GM23338 (cell line): ENCODE results near the gene SFXN1. TPM values are rescaled to one million over a fixed set of nuclear protein-coding genes. Genes with fewer than 3 reads are reported as not detected.

ENCODE experiments used
- ATAC-seq: fragments of 200-7000 bp; cut with Tn5 transposase; 3 replicates; pipeline ENCODE4 v1.9.1; 2020
- DNase-seq: peaks from one replicate; pipeline ENCODE4 v3.0.0-alpha.2; 2015; ENCODE audit warnings: low spot score
- H2AFZ ChIP-seq: fragments of 200-600 bp; sonication (generic); 2 replicates; pipeline ENCODE4 v1.8.0; 2016; ENCODE audit warnings: antibody characterized with exemption, mild to moderate bottlenecking, moderate library complexity
- H3F3A ChIP-seq: fragments of 200-600 bp; sonication (generic); replicated peaks from 2 replicates; pipeline ENCODE4 v1.8.0; 2017; ENCODE audit warnings: antibody characterized with exemption, mixed run types, low read depth
- H3K27ac ChIP-seq: fragments of 200-600 bp; sonication (generic); 2 replicates; pipeline ENCODE4 v1.6.1; 2016; ENCODE audit warnings: low read depth
- H3K27me3 ChIP-seq: fragments of 200-600 bp; sonication (generic); 2 replicates; pipeline ENCODE4 v1.8.0; 2016; ENCODE audit warnings: mild to moderate bottlenecking, mixed run types, moderate library complexity; ENCODE audit not compliant: insufficient read depth
- H3K36me3 ChIP-seq: fragments of 200-600 bp; sonication (generic); 2 replicates; pipeline ENCODE4 v1.8.0; 2016; ENCODE audit warnings: mild to moderate bottlenecking; ENCODE audit not compliant: insufficient read depth
- H3K4me1 ChIP-seq: fragments of 200-600 bp; sonication (generic); 2 replicates; pipeline ENCODE4 v1.8.0; 2016; ENCODE audit warnings: mild to moderate bottlenecking, moderate library complexity; ENCODE audit not compliant: insufficient read depth
- H3K4me2 ChIP-seq: fragments of 200-600 bp; sonication (generic); 2 replicates; pipeline ENCODE4 v1.7.1; 2017; ENCODE audit warnings: mixed run types
- H3K4me3 ChIP-seq: fragments of 200-600 bp; sonication (generic); 2 replicates; pipeline ENCODE4 v1.6.1; 2016; ENCODE audit warnings: mixed run types
- H3K79me2 ChIP-seq: fragments of 200-600 bp; sonication (generic); replicated peaks from 2 replicates; pipeline ENCODE4 v1.8.0; 2017; ENCODE audit warnings: mild to moderate bottlenecking; ENCODE audit not compliant: insufficient read depth
- H3K9me2 ChIP-seq: fragments of 200-600 bp; sonication (generic); 2 replicates; pipeline ENCODE4 v1.8.0; 2017; ENCODE audit not compliant: insufficient read depth
- H4K20me1 ChIP-seq: fragments of 200-600 bp; sonication (generic); replicated peaks from 2 replicates; pipeline ENCODE4 v1.8.0; 2017; ENCODE audit warnings: mild to moderate bottlenecking; ENCODE audit not compliant: insufficient read depth
- H3K27ac Mint-ChIP-seq: 2 replicates; pipeline ENCODE4 v1.8.0; 2020; ENCODE audit warnings: inconsistent platforms, mild to moderate bottlenecking, moderate library complexity, mixed read lengths
- H3K27me3 Mint-ChIP-seq: 3 replicates; pipeline ENCODE4 v1.8.0; 2022; ENCODE audit warnings: low read depth, mild to moderate bottlenecking, moderate library complexity, mixed read lengths, inconsistent platforms; ENCODE audit not compliant: insufficient read depth, poor library complexity
- H3K36me3 Mint-ChIP-seq: 3 replicates; pipeline ENCODE4 v1.8.0; 2021; ENCODE audit warnings: low read depth, mild to moderate bottlenecking, inconsistent platforms, moderate library complexity, mixed read lengths
- H3K4me1 Mint-ChIP-seq: 3 replicates; pipeline ENCODE4 v1.8.0; 2020; ENCODE audit warnings: mild to moderate bottlenecking, inconsistent platforms, mixed read lengths
- H3K4me3 Mint-ChIP-seq: 3 replicates; pipeline ENCODE4 v1.8.0; 2021; ENCODE audit warnings: moderate library complexity, mild to moderate bottlenecking, inconsistent platforms, mixed read lengths
- H3K9me3 Mint-ChIP-seq: 3 replicates; pipeline ENCODE4 v1.8.0; 2020; ENCODE audit warnings: moderate library complexity, mild to moderate bottlenecking, inconsistent platforms, mixed read lengths
- ETS1 ChIP-seq: IDR thresholded peaks from 2 replicates; pipeline ENCODE4 v1.6.1; 2016; ENCODE audit warnings: antibody characterized with exemption
- EZH2phosphoT487 ChIP-seq: fragments of 200-600 bp; sonication (generic); IDR thresholded peaks from one replicate; pipeline ENCODE4 v1.8.1; 2018; ENCODE audit warnings: antibody characterized with exemption; ENCODE audit not compliant: unreplicated experiment
- NANOG ChIP-seq: IDR thresholded peaks from 2 replicates; pipeline ENCODE4 v1.6.1; 2016; ENCODE audit warnings: antibody characterized with exemption, borderline replicate concordance
- POLR2AphosphoS5 ChIP-seq: IDR thresholded peaks from 2 replicates; pipeline ENCODE4 v1.6.1; 2016; ENCODE audit warnings: antibody characterized with exemption, low read depth
- STAT1 ChIP-seq: IDR thresholded peaks from one replicate; pipeline ENCODE4 v1.6.1; 2016; ENCODE audit warnings: antibody characterized with exemption; ENCODE audit not compliant: unreplicated experiment
- ZNF331 ChIP-seq: fragments of 250-450 bp; sonication (Bioruptor Pico); IDR thresholded peaks from 2 replicates; pipeline ENCODE4 v1.5.0; 2020; ENCODE audit warnings: low read depth, mild to moderate bottlenecking, moderate library complexity
- polyA plus RNA-seq: library from polyadenylated mRNA; unstranded; fragments of >200 nt; fragmentation: Nextera tagmentation; extraction: Ambion mirVana; gene quantifications from 2 replicates; pipeline ENCODE4 v1.2.1, GENCODE V29; 2016
- total RNA-seq: library from RNA; depleted of rRNA; stranded (reverse); fragments of >200 nt; shearing (Covaris generic); gene quantifications from 2 replicates; pipeline ENCODE4 v1.2.3, GENCODE V29; 2014
- TF ChIP-seq, protein P1 (sequence below): IDR thresholded peaks from one replicate; pipeline ENCODE4 v1.6.1; 2018; ENCODE audit warnings: antibody characterized with exemption; ENCODE audit not compliant: unreplicated experiment
- TF ChIP-seq, protein P2 (sequence below): fragments of 250-450 bp; sonication (Bioruptor Pico); IDR thresholded peaks from 2 replicates; pipeline ENCODE4 v1.5.0; 2020; ENCODE audit warnings: mild to moderate bottlenecking, moderate library complexity
- TF ChIP-seq, protein P3 (sequence below), 2 experiments: fragments of 200-600 bp in 1 of 2; sonication (generic) in 1 of 2; conservative IDR thresholded peaks; 2 replicates each; pipeline versions ENCODE4 v1.5.1 to v1.6.1; 2016 to 2017; ENCODE audit warnings: antibody characterized with exemption in 2 of 2, low read depth in 2 of 2, mild to moderate bottlenecking in 2 of 2, moderate library complexity in 1 of 2

The SFXN1 gene
- total and polyA plus RNA-seq, 2 experiments from 2014 or later: 44.0 to 97.7 TPM

- ATAC-seq (no peak), DNase-seq (no peak)
- peaks cover 13% of the 10 kb centered on the region for H3K79me2 ChIP-seq
- H3K27me3 ChIP-seq: peaks cover 26% of the 10 kb centered on the region
- H3K9me3 Mint-ChIP-seq: no peaks in the 10 kb centered on the region; the same call in 2 of the 3 replicates
- H3K4me1 Mint-ChIP-seq: peaks cover 17% of the 10 kb centered on the region
- H3K27ac ChIP-seq: no peak overlapping the region
- peaks cover 6% of the 10 kb centered on the region for H3K36me3 Mint-ChIP-seq
- no peak overlapping the region for H3K4me3 ChIP-seq
- no peak overlapping the region for H3K4me3 Mint-ChIP-seq
- no peaks in the 10 kb centered on the region for H3K36me3 ChIP-seq
- H3K4me1 ChIP-seq: peaks cover 17% of the 10 kb centered on the region
- H3K27ac Mint-ChIP-seq: no peak overlapping the region
- 0 out of 2 replicates have a peak overlapping the region, but pooled peaks have one; percentile 23 for H3K4me2 ChIP-seq
- TF ChIP-seq POLR2AphosphoS5: no peak
- TF ChIP-seq ZNF331 (CRISPR knock-in tag): no peak
- TF ChIP-seq, protein P1, sequence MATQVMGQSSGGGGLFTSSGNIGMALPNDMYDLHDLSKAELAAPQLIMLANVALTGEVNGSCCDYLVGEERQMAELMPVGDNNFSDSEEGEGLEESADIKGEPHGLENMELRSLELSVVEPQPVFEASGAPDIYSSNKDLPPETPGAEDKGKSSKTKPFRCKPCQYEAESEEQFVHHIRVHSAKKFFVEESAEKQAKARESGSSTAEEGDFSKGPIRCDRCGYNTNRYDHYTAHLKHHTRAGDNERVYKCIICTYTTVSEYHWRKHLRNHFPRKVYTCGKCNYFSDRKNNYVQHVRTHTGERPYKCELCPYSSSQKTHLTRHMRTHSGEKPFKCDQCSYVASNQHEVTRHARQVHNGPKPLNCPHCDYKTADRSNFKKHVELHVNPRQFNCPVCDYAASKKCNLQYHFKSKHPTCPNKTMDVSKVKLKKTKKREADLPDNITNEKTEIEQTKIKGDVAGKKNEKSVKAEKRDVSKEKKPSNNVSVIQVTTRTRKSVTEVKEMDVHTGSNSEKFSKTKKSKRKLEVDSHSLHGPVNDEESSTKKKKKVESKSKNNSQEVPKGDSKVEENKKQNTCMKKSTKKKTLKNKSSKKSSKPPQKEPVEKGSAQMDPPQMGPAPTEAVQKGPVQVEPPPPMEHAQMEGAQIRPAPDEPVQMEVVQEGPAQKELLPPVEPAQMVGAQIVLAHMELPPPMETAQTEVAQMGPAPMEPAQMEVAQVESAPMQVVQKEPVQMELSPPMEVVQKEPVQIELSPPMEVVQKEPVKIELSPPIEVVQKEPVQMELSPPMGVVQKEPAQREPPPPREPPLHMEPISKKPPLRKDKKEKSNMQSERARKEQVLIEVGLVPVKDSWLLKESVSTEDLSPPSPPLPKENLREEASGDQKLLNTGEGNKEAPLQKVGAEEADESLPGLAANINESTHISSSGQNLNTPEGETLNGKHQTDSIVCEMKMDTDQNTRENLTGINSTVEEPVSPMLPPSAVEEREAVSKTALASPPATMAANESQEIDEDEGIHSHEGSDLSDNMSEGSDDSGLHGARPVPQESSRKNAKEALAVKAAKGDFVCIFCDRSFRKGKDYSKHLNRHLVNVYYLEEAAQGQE: no peak
- no peak for TF ChIP-seq STAT1
- no peak for TF ChIP-seq ETS1
- no peak for TF ChIP-seq EZH2phosphoT487
- TF ChIP-seq, protein P2, sequence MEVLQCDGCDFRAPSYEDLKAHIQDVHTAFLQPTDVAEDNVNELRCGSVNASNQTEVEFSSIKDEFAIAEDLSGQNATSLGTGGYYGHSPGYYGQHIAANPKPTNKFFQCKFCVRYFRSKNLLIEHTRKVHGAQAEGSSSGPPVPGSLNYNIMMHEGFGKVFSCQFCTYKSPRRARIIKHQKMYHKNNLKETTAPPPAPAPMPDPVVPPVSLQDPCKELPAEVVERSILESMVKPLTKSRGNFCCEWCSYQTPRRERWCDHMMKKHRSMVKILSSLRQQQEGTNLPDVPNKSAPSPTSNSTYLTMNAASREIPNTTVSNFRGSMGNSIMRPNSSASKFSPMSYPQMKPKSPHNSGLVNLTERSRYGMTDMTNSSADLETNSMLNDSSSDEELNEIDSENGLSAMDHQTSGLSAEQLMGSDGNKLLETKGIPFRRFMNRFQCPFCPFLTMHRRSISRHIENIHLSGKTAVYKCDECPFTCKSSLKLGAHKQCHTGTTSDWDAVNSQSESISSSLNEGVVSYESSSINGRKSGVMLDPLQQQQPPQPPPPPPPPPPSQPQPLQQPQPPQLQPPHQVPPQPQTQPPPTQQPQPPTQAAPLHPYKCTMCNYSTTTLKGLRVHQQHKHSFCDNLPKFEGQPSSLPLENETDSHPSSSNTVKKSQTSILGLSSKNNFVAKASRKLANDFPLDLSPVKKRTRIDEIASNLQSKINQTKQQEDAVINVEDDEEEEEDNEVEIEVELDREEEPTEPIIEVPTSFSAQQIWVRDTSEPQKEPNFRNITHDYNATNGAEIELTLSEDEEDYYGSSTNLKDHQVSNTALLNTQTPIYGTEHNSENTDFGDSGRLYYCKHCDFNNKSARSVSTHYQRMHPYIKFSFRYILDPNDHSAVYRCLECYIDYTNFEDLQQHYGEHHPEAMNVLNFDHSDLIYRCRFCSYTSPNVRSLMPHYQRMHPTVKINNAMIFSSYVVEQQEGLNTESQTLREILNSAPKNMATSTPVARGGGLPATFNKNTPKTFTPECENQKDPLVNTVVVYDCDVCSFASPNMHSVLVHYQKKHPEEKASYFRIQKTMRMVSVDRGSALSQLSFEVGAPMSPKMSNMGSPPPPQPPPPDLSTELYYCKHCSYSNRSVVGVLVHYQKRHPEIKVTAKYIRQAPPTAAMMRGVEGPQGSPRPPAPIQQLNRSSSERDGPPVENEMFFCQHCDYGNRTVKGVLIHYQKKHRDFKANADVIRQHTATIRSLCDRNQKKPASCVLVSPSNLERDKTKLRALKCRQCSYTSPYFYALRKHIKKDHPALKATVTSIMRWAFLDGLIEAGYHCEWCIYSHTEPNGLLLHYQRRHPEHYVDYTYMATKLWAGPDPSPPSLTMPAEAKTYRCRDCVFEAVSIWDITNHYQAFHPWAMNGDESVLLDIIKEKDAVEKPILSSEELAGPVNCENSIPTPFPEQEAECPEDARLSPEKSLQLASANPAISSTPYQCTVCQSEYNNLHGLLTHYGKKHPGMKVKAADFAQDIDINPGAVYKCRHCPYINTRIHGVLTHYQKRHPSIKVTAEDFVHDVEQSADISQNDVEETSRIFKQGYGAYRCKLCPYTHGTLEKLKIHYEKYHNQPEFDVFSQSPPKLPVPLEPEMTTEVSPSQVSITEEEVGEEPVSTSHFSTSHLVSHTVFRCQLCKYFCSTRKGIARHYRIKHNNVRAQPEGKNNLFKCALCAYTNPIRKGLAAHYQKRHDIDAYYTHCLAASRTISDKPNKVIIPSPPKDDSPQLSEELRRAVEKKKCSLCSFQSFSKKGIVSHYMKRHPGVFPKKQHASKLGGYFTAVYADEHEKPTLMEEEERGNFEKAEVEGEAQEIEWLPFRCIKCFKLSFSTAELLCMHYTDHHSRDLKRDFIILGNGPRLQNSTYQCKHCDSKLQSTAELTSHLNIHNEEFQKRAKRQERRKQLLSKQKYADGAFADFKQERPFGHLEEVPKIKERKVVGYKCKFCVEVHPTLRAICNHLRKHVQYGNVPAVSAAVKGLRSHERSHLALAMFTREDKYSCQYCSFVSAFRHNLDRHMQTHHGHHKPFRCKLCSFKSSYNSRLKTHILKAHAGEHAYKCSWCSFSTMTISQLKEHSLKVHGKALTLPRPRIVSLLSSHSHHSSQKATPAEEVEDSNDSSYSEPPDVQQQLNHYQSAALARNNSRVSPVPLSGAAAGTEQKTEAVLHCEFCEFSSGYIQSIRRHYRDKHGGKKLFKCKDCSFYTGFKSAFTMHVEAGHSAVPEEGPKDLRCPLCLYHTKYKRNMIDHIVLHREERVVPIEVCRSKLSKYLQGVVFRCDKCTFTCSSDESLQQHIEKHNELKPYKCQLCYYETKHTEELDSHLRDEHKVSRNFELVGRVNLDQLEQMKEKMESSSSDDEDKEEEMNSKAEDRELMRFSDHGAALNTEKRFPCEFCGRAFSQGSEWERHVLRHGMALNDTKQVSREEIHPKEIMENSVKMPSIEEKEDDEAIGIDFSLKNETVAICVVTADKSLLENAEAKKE (CRISPR knock-in tag): no peak
- TF ChIP-seq, protein P3, sequence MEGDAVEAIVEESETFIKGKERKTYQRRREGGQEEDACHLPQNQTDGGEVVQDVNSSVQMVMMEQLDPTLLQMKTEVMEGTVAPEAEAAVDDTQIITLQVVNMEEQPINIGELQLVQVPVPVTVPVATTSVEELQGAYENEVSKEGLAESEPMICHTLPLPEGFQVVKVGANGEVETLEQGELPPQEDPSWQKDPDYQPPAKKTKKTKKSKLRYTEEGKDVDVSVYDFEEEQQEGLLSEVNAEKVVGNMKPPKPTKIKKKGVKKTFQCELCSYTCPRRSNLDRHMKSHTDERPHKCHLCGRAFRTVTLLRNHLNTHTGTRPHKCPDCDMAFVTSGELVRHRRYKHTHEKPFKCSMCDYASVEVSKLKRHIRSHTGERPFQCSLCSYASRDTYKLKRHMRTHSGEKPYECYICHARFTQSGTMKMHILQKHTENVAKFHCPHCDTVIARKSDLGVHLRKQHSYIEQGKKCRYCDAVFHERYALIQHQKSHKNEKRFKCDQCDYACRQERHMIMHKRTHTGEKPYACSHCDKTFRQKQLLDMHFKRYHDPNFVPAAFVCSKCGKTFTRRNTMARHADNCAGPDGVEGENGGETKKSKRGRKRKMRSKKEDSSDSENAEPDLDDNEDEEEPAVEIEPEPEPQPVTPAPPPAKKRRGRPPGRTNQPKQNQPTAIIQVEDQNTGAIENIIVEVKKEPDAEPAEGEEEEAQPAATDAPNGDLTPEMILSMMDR (conservative IDR thresholded peaks at IDR 0.05; ENCODE audit: low read depth in 2 of 2): no peak
- no peak for TF ChIP-seq NANOG
- H4K20me1 ChIP-seq: peaks cover 14% of the 10 kb centered on the region
- no peaks in the 10 kb centered on the region for H3K9me2 ChIP-seq
- H2AFZ ChIP-seq: no peak overlapping the region
- no peaks in the 10 kb centered on the region for H3F3A ChIP-seq
- H3K27me3 Mint-ChIP-seq: peaks cover 16% of the 10 kb centered on the region
These were observed 3.1 kb upstream of the SFXN1 start for GRCh38 chr5:175475248-175475647.
